ENCODE data around the gene TENM4. TPM values are rescaled to one million over a fixed set of nuclear protein-coding genes. Genes with fewer than 3 reads are reported as not detected.

The TENM4 gene
- total RNA-seq, 1 donor from 2014 or later: 5.1 TPM

DNA sequence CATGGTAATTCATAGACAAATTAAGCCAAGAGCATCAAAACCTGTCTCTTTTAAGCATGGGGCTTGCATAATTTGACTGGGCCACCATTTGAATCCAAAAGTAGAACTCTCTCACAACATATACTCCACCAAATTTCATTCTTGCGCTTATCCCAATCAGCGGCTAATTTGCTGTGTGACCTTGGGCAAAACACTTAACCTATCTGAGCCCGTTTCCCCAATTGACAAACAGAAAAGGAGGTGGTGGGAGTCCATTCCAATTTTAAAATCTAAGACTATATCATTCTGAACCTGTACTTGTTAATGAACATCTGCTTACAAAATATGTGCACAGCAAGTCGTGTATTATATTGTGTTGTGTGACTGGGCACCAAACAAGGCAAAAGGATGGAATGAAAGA is 528.1 kb downstream of the TENM4 start:
- no peak overlapping the region for H3K27ac Mint-ChIP-seq

DNA sequence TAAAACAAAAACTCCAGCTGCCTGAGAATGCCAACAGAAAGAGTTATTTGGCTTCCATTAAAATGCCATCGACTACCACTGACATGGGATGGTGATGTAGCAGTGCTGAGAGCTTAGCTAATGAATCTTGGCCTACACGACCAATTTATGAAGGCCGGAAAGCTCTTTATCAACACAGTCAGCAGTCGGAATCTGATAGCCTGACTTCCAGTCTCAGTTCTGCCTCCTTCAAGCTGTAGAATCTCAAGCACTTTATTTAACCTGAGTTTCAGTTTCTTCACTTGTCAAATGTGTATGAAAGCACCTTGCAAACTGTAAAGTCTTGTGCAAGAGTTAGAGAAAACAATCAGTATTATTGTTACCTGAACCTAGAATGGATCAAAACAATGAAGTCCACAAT is 530.5 kb downstream of the TENM4 start:
- H3K4me1 ChIP-seq: no peaks in the 10 kb centered on the region
- no peak overlapping the region for H3K4me2 ChIP-seq
- TF ChIP-seq, protein P1, sequence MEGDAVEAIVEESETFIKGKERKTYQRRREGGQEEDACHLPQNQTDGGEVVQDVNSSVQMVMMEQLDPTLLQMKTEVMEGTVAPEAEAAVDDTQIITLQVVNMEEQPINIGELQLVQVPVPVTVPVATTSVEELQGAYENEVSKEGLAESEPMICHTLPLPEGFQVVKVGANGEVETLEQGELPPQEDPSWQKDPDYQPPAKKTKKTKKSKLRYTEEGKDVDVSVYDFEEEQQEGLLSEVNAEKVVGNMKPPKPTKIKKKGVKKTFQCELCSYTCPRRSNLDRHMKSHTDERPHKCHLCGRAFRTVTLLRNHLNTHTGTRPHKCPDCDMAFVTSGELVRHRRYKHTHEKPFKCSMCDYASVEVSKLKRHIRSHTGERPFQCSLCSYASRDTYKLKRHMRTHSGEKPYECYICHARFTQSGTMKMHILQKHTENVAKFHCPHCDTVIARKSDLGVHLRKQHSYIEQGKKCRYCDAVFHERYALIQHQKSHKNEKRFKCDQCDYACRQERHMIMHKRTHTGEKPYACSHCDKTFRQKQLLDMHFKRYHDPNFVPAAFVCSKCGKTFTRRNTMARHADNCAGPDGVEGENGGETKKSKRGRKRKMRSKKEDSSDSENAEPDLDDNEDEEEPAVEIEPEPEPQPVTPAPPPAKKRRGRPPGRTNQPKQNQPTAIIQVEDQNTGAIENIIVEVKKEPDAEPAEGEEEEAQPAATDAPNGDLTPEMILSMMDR (IDR thresholded peaks at IDR 0.05): no peak
- TF ChIP-seq EZH2phosphoT487 (IDR thresholded peaks at IDR 0.05) (no peak), EZH2 (IDR thresholded peaks at IDR 0.05) (no peak)
- Mint-ChIP-seq H3K36me3 (peaks cover 3% of the 10 kb centered on the region), H3K4me3 (no peak overlapping the region), H3K4me1 (peaks cover 30% of the 10 kb centered on the region), H3K9me3 (no peaks in the 10 kb centered on the region), H3K27me3 (ENCODE audit: insufficient read depth, low read depth) (no peaks in the 10 kb centered on the region), H3K27ac (no peak overlapping the region)
- H3K27ac ChIP-seq: no peak overlapping the region
- DNase-seq (ENCODE audit: low spot score): no peak
- H3K4me3 ChIP-seq: no peak overlapping the region
- no peak overlapping the region for H3K9ac ChIP-seq
- H3K36me3 ChIP-seq: no peaks in the 10 kb centered on the region
- H2AFZ ChIP-seq (replicated peaks): no peak overlapping the region
- no peaks in the 10 kb centered on the region for H4K20me1 ChIP-seq (ENCODE audit: low read depth)
- H3K9me3 ChIP-seq (ENCODE audit: low read depth): no peaks in the 10 kb centered on the region
- H3K27me3 ChIP-seq: no peaks in the 10 kb centered on the region
- no peaks in the 10 kb centered on the region for H3F3A ChIP-seq (ENCODE audit: low read depth)
- no peaks in the 10 kb centered on the region for H3K79me2 ChIP-seq (ENCODE audit: low read depth)

More for the DNA sequence above, 528.1 kb downstream of the TENM4 start:
- no peaks in the 10 kb centered on the region for H3F3A ChIP-seq (ENCODE audit: low read depth)
- H3K9me3 ChIP-seq (ENCODE audit: low read depth): no peaks in the 10 kb centered on the region
- no peak overlapping the region for H3K4me3 ChIP-seq
- no peak overlapping the region for H3K4me2 ChIP-seq
- no peaks in the 10 kb centered on the region for H3K9me3 Mint-ChIP-seq
- H3K4me3 Mint-ChIP-seq: no peak overlapping the region
- no peaks in the 10 kb centered on the region for H4K20me1 ChIP-seq (ENCODE audit: low read depth)
- H3K9ac ChIP-seq: no peak overlapping the region
- peaks cover 6% of the 10 kb centered on the region for H3K36me3 Mint-ChIP-seq
- no peak for DNase-seq (ENCODE audit: low spot score)
- H3K4me1 ChIP-seq: no peaks in the 10 kb centered on the region
- no peak for TF ChIP-seq EZH2 (IDR thresholded peaks at IDR 0.05)
- TF ChIP-seq, protein P1 (IDR thresholded peaks at IDR 0.05): no peak
- no peak for TF ChIP-seq EZH2phosphoT487 (IDR thresholded peaks at IDR 0.05)
- H3K27me3 Mint-ChIP-seq (ENCODE audit: insufficient read depth, low read depth): no peaks in the 10 kb centered on the region
- no peaks in the 10 kb centered on the region for H3K36me3 ChIP-seq
- H3K27ac ChIP-seq: no peak overlapping the region
- H2AFZ ChIP-seq (replicated peaks): no peak overlapping the region
- no peaks in the 10 kb centered on the region for H3K79me2 ChIP-seq (ENCODE audit: low read depth)
- H3K4me1 Mint-ChIP-seq: peaks cover 34% of the 10 kb centered on the region
- no peaks in the 10 kb centered on the region for H3K27me3 ChIP-seq

DNA sequence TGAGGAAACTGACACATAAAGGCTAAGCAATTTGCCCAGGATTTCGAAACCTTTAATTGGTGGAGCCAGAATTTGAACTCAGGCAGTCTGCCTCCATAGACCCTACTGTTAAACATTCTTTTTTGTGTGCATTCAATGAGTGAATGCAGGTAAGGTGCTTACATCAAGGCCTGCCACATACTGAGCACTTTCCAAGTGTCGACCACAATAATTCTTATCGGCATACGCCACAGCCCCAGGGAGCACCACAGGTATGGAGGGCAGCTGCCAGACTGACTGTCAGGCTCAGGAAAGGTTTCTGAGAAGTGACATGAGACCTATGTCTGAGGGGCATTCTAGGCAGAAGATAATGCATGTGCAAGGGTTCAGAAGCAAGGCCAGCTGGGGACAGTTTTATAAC is 531.4 kb downstream of the TENM4 start:
- no peaks in the 10 kb centered on the region for H3K9me3 Mint-ChIP-seq
- no peaks in the 10 kb centered on the region for H3K9me3 ChIP-seq (ENCODE audit: low read depth)
- no peaks in the 10 kb centered on the region for H3K27me3 Mint-ChIP-seq (ENCODE audit: insufficient read depth, low read depth)
- no peak overlapping the region for H2AFZ ChIP-seq (replicated peaks)
- H3K4me1 Mint-ChIP-seq: peaks cover 21% of the 10 kb centered on the region
- H3K4me3 ChIP-seq: no peak overlapping the region
- no peaks in the 10 kb centered on the region for H3K36me3 ChIP-seq
- no peaks in the 10 kb centered on the region for H4K20me1 ChIP-seq (ENCODE audit: low read depth)
- H3K4me1 ChIP-seq: no peaks in the 10 kb centered on the region
- no peak overlapping the region for H3K9ac ChIP-seq
- no peak overlapping the region for H3K4me2 ChIP-seq
- H3K27ac Mint-ChIP-seq: no peak overlapping the region
- no peaks in the 10 kb centered on the region for H3K79me2 ChIP-seq (ENCODE audit: low read depth)
- H3K27ac ChIP-seq: no peak overlapping the region
- DNase-seq (ENCODE audit: low spot score): no peak
- H3K4me3 Mint-ChIP-seq: no peak overlapping the region
- H3K27me3 ChIP-seq: no peaks in the 10 kb centered on the region
- no peak for TF ChIP-seq EZH2 (IDR thresholded peaks at IDR 0.05)
- no peak for TF ChIP-seq EZH2phosphoT487 (IDR thresholded peaks at IDR 0.05)
- TF ChIP-seq, protein P1 (IDR thresholded peaks at IDR 0.05): no peak
- H3F3A ChIP-seq (ENCODE audit: low read depth): no peaks in the 10 kb centered on the region
- no peaks in the 10 kb centered on the region for H3K36me3 Mint-ChIP-seq

Measured in neural progenitor cell (in vitro differentiated cells).